Right hindlimb (tissue), 1 donor: ENCODE results near the gene SMIM14.
A peak's percentile ranks its signal among the peaks of the same experiment; 100 is the strongest.
"Not testable (repeated sequence)": the region's sequence is repeated elsewhere in the genome, so short reads cannot be mapped to it uniquely, and the experiment has no call there.

Experiments
- DNase-seq: peaks from one replicate; pipeline ENCODE4 v3.0.0-alpha.2; 2018

SMIM14 gene

GRCh38 chr4:39591290-39591689 is 47.4 kb downstream of the SMIM14 start:
- no peak for DNase-seq

GRCh38 chr4:39587881-39588280 is 50.8 kb downstream of the SMIM14 start:
- DNase-seq, result no peak

GRCh38 chr4:39574946-39575345 is 63.7 kb downstream of the SMIM14 start:
- no peak for DNase-seq

GRCh38 chr4:39571504-39571903 is 67.2 kb downstream of the SMIM14 start:
- DNase-seq, result no peak

GRCh38 chr4:39571054-39571453 is 67.6 kb downstream of the SMIM14 start:
- DNase-seq, result no peak

- no peak for DNase-seq
Observed at GRCh38 chr4:39569209-39569608, 69.5 kb downstream of the SMIM14 start.

- DNase-seq, result no peak
Observed at GRCh38 chr4:39568805-39569204, 69.9 kb downstream of the SMIM14 start.

GRCh38 chr4:39565878-39566600 is 72.6 kb downstream of the SMIM14 start:
- DNase-seq, result no peak

- DNase-seq, result no peak
Observed at GRCh38 chr4:39563346-39563847, 75.3 kb downstream of the SMIM14 start.

GRCh38 chr4:39562792-39563191 is 75.9 kb downstream of the SMIM14 start:
- no peak for DNase-seq

- peak; percentile 23 for DNase-seq
Observed at GRCh38 chr4:39559626-39560025, 79.0 kb downstream of the SMIM14 start.

- DNase-seq, result no peak
Observed at GRCh38 chr4:39555472-39555871, 83.2 kb downstream of the SMIM14 start.

GRCh38 chr4:39548425-39549067 is 90.1 kb downstream of the SMIM14 start:
- DNase-seq, result no peak

- DNase-seq, result no peak
Observed at GRCh38 chr4:39544580-39545315, 93.9 kb downstream of the SMIM14 start.

- DNase-seq, result not testable (repeated sequence)
Observed at GRCh38 chr4:39544080-39544479, 94.6 kb downstream of the SMIM14 start.

- DNase-seq, result no peak
Observed at GRCh38 chr4:39543034-39543433, 95.6 kb downstream of the SMIM14 start.

- no peak for DNase-seq
Observed at GRCh38 chr4:39542611-39543012, 96.1 kb downstream of the SMIM14 start.

- no peak for DNase-seq
Observed at GRCh38 chr4:39541987-39542610, 96.6 kb downstream of the SMIM14 start.

GRCh38 chr4:39539089-39539611 is 99.5 kb downstream of the SMIM14 start:
- DNase-seq, result no peak

- no peak for DNase-seq
Observed at GRCh38 chr4:39533541-39533940, 105.1 kb downstream of the SMIM14 start.

GRCh38 chr4:39532237-39532636 is 106.4 kb downstream of the SMIM14 start:
- DNase-seq, result not testable (repeated sequence)

- DNase-seq, result no peak
Observed at GRCh38 chr4:39530682-39531081, 108.0 kb downstream of the SMIM14 start.

GRCh38 chr4:39529534-39529933 is 109.1 kb downstream of the SMIM14 start:
- DNase-seq, result no peak
